Activated CD4-positive, alpha-beta T cell treated with anti-CD3 and anti-CD28 coated beads for 4 hours (primary cell): ENCODE data around the gene OTUB1.
A peak's percentile ranks its signal among the peaks of the same experiment; 100 is the strongest.

ENCODE experiments used
- DNase-seq, 2 donors: peaks; one replicate each; pipeline ENCODE4 v3.0.0-alpha.2; 2020

Gene OTUB1

GRCh38 chr11:63978551-63979239, 7.5 kb upstream of the OTUB1 start:
- no peak for DNase-seq

GRCh38 chr11:63979426-63979825, 6.8 kb upstream of the OTUB1 start:
- DNase-seq = no peak

DNA sequence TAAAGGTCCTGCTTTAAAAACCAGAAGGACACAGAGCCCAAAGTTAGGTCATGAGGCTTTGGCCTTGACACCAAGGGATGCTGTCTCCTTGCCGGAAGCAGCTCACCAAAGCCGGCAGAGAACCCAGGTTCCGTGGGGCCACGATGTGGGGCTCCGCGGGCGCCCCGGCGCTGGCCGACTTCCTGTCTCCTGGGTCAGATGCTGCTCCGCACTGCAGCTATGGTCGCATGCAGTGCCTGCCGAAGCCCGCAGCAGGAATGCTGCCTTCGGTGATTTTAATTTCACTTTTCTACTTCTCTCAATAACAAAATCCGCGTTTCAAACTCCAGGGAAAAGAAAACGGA, 454 bp upstream of the OTUB1 start:
- DNase-seq = peak; percentile 46 to 62

DNA sequence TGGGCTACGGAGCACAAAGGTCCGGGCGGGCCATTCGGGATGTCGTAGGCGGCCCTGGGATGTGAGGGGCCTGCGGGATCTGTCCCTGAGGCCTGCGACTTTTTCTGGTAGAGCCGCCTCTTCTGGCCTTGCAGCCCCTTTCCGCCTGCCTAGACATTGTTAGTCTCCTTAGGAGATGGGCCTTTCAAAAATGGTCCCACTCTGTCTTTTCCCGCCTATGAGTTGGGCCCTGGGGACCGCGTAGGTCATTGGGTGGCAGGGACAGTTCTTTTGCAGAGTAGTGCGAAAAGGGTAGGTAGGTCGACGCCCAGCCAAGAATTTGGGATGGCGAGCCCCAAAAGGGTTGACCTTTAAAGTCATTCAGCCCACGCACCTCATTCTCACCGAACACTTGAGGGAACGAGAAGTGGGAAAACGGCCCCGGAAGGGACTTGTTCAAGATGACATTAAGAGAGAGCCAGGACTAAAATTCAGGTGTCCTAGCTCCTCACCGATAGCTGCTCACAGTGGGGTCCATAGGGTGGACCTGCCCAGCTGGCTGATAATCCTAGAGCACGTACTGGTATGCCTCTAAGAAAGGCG, 785 bp downstream of the OTUB1 start:
- DNase-seq = no peak

GRCh38 chr11:63991558-63991957, 5.3 kb downstream of the OTUB1 start:
- no peak for DNase-seq

GRCh38 chr11:63993100-63993499, 6.9 kb downstream of the OTUB1 start:
- no peak for DNase-seq

- no peak for DNase-seq
These were observed 7.8 kb downstream of the OTUB1 start for GRCh38 chr11:63993993-63994392.

DNA sequence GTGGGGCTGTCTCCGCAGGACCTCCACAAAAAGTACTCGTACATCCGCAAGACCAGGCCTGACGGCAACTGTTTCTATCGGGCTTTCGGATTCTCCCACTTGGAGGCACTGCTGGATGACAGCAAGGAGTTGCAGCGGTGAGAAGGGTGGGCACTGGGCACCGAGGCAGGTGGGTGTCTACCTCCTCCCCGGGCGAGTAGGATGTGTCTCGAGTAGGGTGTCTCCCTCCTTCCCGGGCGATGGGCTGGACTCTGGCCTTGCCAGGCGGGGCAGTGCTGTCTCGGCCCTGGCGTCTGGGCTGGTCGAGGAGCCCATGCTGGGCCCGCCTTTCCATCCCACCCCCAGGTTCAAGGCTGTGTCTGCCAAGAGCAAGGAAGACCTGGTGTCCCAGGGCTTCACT, 10.3 kb downstream of the OTUB1 start:
- DNase-seq = no peak

GRCh38 chr11:63997104-63997700, 11.0 kb downstream of the OTUB1 start:
- DNase-seq = no peak

- DNase-seq = no peak
These were observed 11.6 kb downstream of the OTUB1 start for GRCh38 chr11:63997801-63998337.

GRCh38 chr11:63998558-63999348, 12.5 kb downstream of the OTUB1 start:
- no peak for DNase-seq

GRCh38 chr11:63999349-64000025, 13.2 kb downstream of the OTUB1 start:
- peak; percentile 72 to 74 for DNase-seq

DNA sequence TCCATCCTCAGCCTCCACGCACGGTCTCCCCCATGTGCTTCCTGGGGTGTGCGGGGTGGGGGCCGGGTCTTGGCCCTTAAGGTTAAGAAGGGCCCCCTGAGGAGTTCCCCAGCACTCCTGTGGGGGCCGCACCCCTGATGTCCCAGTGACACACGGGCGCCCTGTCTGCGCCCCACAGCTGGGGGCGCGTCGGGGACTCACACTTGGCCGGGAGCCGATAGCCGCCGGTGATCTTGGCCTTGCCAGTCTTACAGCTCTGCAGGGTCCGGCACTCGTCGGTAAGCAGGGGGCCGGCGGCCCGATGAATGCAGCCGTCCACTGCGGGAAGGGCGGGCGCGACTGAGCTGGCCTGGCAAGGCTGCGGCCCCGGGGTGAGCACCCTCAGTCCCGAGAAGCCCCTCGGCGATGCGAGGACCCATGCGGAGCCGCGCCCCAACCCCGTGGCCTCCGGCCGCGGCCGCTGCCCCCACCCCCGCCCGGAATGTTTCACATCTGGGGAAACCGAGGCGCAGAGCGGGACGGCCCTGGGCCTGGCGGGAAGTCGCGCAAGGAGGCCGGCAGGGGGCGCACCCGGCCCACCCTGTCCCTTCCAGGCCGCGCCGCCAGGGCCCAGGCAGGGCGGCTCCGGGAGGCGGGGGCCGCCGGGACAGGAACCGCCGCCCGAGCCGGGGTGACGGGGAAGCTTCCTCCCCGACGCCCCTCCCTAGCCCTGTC, 13.9 kb downstream of the OTUB1 start:
- peak; percentile 67 to 68 for DNase-seq

DNA sequence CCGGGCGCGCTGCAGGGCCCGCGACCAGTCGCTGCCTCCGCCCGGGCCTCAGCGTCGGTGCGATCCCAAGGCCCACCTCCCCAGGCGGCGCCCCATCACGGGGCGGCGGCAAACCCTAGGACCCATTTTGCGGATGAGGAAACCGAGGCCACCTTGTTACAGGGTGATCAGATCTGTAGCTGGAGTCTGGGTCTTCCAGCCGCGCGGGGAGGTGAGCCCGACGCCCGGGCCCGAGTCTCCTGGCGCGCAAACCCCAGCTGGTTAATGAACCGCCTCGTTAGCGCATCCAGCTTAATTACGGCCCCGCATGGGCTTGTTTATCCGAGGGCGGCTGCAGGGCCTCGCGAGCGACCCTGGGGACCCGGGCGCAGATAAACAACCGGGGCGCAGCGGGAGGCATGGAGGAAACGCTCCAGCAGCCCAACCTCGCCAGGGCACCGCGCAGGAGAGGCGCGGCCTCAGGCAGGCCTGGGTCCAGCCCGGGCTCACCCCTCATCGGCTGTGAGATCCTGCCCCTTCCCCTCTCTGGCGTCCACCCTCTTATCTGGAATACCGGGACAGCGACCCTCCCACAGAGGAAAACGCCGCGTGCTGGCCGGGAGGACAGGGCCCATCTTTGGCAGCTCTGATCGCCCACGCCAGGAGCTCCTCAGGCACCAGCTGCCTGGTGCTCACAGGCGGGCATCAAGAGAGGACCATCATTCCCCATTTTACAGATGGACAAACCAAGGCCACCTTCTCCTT, 14.7 kb downstream of the OTUB1 start:
- no peak for DNase-seq

GRCh38 chr11:64001484-64002420, 15.5 kb downstream of the OTUB1 start:
- DNase-seq = no peak

- DNase-seq = no peak
These were observed 17.8 kb downstream of the OTUB1 start for GRCh38 chr11:64003807-64004589.

DNA sequence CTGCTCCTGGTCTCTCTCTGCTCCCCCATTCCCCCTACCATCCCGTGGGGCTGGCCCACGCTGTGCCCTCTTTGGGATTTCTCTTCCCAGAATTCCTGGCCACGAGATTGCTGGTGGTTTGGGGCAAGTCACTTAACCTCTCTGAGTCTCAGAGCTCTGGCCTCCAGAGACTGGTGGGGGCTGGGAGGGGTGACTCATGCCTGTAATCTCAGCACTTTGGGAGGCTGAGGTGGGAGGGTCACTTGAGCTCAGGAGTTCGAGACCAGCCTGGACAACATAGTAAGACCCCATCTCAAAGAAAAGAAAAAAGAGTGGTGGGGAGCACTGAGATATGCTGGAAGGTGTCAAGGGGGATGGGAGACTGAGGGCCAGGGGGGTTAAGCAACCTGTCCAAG, 18.3 kb downstream of the OTUB1 start:
- no peak for DNase-seq

DNA sequence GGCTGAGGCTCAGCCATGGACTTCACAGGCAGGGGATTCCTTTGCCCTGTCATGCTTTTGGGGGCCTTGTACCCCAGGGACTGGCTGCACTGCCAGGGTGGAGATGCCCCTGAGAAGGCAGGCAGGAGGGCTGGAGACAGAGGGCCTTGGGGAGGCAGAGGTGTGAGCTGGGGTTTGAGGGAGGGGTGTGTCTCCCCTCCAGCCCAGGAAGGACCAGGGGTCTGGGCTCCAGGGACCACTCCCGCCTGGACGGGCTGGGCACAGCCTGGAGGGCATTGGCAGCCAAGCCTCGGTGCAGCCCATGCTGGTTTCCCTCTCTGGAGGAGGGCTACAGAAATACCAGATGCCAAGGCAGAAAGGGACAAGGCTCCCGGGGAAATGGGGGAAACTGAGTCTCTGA, 19.5 kb downstream of the OTUB1 start:
- no peak for DNase-seq

DNA sequence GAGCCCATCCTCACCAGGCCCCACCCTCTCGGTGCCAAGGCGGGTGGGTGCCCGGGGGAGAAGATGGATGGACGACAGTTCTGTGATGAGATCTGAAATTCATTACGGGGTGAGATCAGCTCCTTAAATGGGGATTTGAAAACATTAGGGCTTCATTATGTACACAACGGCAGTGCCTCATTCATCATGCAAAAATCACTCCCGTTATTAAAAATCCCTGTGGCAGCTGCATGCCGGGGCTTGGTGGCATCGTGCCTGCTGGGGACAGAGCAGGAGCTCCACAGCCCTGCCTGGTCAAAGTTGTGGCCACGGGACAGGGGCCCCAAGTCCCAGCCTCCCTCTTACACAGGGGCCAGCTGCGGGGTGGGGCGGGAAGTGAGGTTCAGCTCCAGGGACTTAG, 20.2 kb downstream of the OTUB1 start:
- DNase-seq = no peak
